ENCODE results near the gene ADAMTS2. TPM values are rescaled to one million over a fixed set of nuclear protein-coding genes. Genes with fewer than 3 reads are reported as not detected.

Gene ADAMTS2
- polyA plus RNA-seq, 6 donors from 2014 or later, result not detected

DNA sequence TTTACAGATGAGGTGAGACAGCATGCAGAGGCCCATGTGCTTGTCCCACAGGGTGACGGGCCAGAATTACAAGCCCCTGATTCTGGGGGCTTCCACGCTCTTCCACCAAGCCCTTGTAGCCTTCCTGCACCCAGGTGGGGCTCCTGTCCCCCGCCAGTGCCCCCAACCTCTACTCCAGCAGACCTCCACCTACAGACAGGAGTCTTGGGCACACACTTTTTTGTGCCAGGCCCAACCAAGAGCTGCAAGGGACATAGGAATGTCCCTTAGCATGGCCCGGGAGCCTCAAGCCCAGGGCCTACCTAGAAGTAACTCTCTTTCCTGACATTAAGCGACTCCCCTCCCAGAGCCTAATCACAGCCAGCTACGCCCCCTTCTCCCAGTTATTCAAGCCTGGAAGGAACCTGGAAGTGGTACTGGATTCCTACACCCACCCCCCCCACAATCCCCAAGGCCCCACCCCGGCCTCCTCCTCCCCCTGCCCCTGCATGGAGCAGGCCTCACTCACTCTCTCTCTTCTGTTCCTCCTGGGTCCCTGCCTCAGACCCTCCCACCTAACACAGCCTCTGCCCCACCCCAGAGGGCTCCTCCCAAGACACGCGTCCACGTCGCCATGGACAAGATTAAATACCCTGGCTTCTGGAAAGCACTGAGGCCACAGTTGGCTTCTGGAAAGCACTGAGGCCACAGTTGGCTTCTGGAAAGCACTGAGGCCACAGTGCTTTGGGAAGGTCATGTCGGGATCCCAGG is 30.5 kb downstream of the ADAMTS2 start:
- Mint-ChIP-seq H3K4me1 (peaks cover 0 to 6% (median 4%) of the 10 kb centered on the region in 3 donors), H3K9me3 (peaks cover 0 to 6% (median 4%) of the 10 kb centered on the region in 7 donors), H3K4me3 (peak overlapping the region in 2 of 8 donors; percentile 30 to 57), H3K27me3 (peaks cover 0 to 6% (median 0%) of the 10 kb centered on the region in 3 donors), H3K36me3 (no peaks in the 10 kb centered on the region), H3K27ac (no peak overlapping the region)
- no peak for DNase-seq
- no peak for ATAC-seq (ENCODE audit: low read depth in 2 of 2)

DNA sequence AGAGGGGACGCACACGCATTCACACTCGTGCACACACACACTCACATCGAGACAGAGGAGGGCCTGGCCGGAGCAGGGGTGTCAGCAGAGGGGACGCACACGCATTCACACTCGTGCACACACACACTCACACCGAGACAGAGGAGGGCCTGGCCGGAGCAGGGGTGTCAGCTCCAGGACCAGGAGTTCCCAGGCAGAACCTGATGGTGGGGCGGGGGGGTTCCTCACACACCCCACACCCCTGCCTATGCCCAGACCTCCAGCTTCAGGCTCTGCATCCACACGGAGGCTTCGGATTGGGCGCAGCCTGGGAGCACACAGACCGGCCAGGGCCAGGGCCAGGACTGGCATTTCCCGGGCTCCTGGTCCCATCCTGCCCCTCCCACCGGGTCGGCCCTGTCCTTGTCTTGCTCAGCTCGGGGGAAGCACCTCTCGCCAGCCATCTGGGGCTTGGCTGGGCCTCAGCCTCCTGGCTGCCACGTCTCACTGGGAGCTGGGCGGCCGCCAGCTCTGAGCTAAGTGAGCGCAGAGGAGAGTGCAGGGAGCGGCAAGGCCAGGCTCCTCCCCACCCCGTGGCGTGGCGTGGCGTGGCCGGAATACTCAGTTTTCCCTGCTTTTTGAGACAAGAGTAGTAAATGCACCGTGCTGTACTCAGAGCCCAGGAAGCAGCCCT is 31.3 kb downstream of the ADAMTS2 start:
- Mint-ChIP-seq H3K36me3 (no peaks in the 10 kb centered on the region), H3K27me3 (peaks cover 0 to 6% (median 0%) of the 10 kb centered on the region in 3 donors), H3K4me3 (no peak overlapping the region), H3K27ac (no peak overlapping the region), H3K9me3 (peaks cover 0 to 6% (median 4%) of the 10 kb centered on the region in 7 donors), H3K4me1 (peaks cover 0 to 6% (median 0%) of the 10 kb centered on the region in 3 donors)
- DNase-seq (no peak), ATAC-seq (ENCODE audit: low read depth in 2 of 2) (no peak)

GRCh38 chr5:179312557-179313235 is 32.6 kb downstream of the ADAMTS2 start:
- DNase-seq (no peak), ATAC-seq (ENCODE audit: low read depth in 2 of 2) (no peak)
- Mint-ChIP-seq H3K36me3 (no peaks in the 10 kb centered on the region), H3K27ac (peak overlapping the region in 1 of 6 donors; percentile 22), H3K4me1 (peaks cover 0 to 6% (median 0%) of the 10 kb centered on the region in 3 donors), H3K27me3 (peaks cover 0 to 7% (median 0%) of the 10 kb centered on the region in 3 donors), H3K9me3 (peaks cover 2 to 9% (median 4%) of the 10 kb centered on the region in 7 donors), H3K4me3 (no peak overlapping the region)

- ATAC-seq (ENCODE audit: low read depth in 2 of 2) (no peak), DNase-seq (no peak)
- Mint-ChIP-seq H3K4me3 (no peak overlapping the region), H3K4me1 (peaks cover 0 to 6% (median 0%) of the 10 kb centered on the region in 3 donors), H3K9me3 (peaks cover 3 to 11% (median 6%) of the 10 kb centered on the region in 7 donors), H3K27me3 (peaks cover 0 to 11% (median 0%) of the 10 kb centered on the region in 3 donors), H3K27ac (no peak overlapping the region), H3K36me3 (no peaks in the 10 kb centered on the region)
Measured at GRCh38 chr5:179311581-179311980, 33.7 kb downstream of the ADAMTS2 start.

GRCh38 chr5:179311091-179311470 is 34.2 kb downstream of the ADAMTS2 start:
- Mint-ChIP-seq H3K27me3 (peaks cover 0 to 10% (median 0%) of the 10 kb centered on the region in 3 donors), H3K36me3 (no peaks in the 10 kb centered on the region)
- ATAC-seq (ENCODE audit: low read depth in 2 of 2), result no peak

DNA sequence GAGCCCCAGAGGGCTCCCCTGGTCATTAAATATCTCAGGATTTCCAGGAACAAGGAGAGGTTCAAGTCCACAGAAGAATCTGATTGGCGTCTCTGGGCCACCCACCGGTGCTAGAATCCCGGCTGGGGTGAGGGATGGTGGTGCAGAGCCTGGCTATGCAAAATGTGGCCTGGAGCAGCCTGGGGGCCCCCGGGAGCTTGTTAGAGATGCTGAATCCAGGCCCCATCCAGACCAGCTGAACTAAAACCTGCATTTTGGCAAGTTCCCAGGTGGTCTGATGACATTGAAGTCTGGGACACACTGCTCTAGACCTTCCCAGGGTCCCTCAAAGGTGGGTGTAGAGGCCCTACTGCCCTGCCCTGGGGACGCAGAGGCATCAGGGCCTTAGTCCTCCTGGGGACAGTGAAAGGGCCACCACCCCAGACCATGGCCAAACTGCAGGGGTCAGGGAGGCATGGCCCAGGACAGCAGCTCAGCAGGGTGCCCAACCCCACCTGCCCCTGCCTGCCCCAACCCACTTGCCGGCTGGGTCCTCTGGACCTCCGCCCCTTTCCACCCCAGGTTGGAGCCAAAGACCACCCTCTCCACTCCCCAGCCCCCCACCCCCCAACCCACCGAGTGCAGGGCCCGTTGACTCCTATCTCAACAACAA is 34.7 kb downstream of the ADAMTS2 start:
- H3K4me1 Mint-ChIP-seq, result peaks cover 0 to 6% (median 0%) of the 10 kb centered on the region in 3 donors
- no peak overlapping the region for H3K27ac Mint-ChIP-seq
- H3K27me3 Mint-ChIP-seq, result peaks cover 0 to 5% (median 0%) of the 10 kb centered on the region in 3 donors
- no peak for ATAC-seq (ENCODE audit: low read depth in 2 of 2)
- H3K36me3 Mint-ChIP-seq, result no peaks in the 10 kb centered on the region
- no peak for DNase-seq
- H3K4me3 Mint-ChIP-seq, result no peak overlapping the region
- peaks cover 3 to 17% (median 12%) of the 10 kb centered on the region in 7 donors for H3K9me3 Mint-ChIP-seq

More at GRCh38 chr5:179311091-179311470, 34.2 kb downstream of the ADAMTS2 start:
- Mint-ChIP-seq H3K4me3 (no peak overlapping the region), H3K9me3 (peaks cover 3 to 13% (median 11%) of the 10 kb centered on the region in 7 donors), H3K4me1 (peaks cover 0 to 6% (median 0%) of the 10 kb centered on the region in 3 donors), H3K27ac (no peak overlapping the region)
- DNase-seq, result no peak

GRCh38 chr5:179309751-179310320 is 35.4 kb downstream of the ADAMTS2 start:
- H3K4me3 Mint-ChIP-seq, result no peak overlapping the region
- no peak overlapping the region for H3K27ac Mint-ChIP-seq
- ATAC-seq (ENCODE audit: low read depth in 2 of 2) (no peak), DNase-seq (no peak)
- H3K36me3 Mint-ChIP-seq, result no peaks in the 10 kb centered on the region
- peaks cover 0 to 5% (median 0%) of the 10 kb centered on the region in 3 donors for H3K27me3 Mint-ChIP-seq
- peaks cover 0 to 3% (median 0%) of the 10 kb centered on the region in 3 donors for H3K4me1 Mint-ChIP-seq
- peaks cover 4 to 24% (median 18%) of the 10 kb centered on the region in 7 donors for H3K9me3 Mint-ChIP-seq

DNA sequence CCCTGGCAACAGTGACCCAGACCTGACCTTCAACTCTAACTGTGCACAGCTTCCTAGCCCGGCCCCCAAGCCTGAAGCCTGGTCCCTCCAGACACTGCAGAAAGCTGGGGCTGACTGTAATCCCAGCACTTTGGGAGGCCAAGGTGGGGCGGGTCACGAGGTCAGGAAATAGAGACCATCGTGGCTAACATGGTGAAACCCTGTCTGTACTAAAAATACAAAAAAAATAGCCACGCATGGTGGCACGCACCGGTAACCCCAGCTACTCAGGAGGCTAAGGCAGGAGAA is 35.9 kb downstream of the ADAMTS2 start:
- Mint-ChIP-seq H3K27me3 (peaks cover 0 to 5% (median 0%) of the 10 kb centered on the region in 3 donors), H3K4me1 (no peaks in the 10 kb centered on the region), H3K36me3 (peaks cover 0 to 2% of the 10 kb centered on the region in 2 donors), H3K4me3 (no peak overlapping the region), H3K27ac (no peak overlapping the region), H3K9me3 (peaks cover 6 to 28% (median 23%) of the 10 kb centered on the region in 7 donors)
- no peak for ATAC-seq (ENCODE audit: low read depth in 2 of 2)
- no peak for DNase-seq

DNA sequence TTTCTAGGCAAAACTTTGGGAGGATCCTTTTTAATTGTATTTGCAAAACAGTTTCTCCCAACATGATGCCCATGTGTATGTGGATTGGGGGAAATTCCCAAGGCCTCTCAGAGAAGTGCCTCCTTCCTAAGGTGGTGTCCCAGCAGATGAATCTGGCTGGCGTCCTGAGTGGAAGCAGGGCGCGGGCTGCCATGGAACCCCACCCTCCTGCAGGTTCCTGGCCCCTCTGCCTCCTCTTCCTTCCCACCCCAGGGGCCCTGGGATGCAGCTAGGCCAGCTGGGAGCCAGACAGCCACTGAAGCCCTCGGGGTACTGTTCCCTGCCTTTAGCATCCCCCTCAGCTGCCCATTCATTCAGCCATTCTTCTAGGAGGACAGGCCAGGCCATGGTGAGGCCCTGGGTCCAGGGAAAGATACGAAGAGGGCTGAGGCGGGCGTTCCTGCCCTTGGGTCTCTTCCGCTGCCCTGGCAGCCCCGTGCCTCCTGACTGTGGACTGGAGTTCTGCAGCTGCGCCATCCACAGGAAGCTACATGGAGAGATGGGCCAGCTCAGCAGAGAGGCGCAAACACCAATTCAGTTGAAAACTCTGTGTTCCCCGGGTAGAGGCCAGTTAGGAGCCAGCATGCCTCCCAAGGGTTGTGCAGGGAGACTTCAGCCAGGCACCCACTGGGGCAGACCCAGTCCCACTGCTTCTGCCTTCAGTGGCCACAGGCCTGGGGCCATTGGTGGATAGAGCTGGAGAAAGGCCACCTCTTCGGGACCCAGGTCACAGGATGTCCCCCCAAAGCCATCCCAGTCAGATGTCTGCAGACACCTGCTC is 36.5 kb downstream of the ADAMTS2 start:
- Mint-ChIP-seq H3K4me1 (no peaks in the 10 kb centered on the region), H3K27ac (no peak overlapping the region), H3K36me3 (peaks cover 0 to 7% of the 10 kb centered on the region in 2 donors), H3K9me3 (peaks cover 11 to 31% (median 28%) of the 10 kb centered on the region in 7 donors), H3K27me3 (peaks cover 0 to 5% (median 0%) of the 10 kb centered on the region in 3 donors), H3K4me3 (no peak overlapping the region)
- ATAC-seq (ENCODE audit: low read depth in 2 of 2) (no peak), DNase-seq (no peak)

- Mint-ChIP-seq H3K27ac (no peak overlapping the region), H3K4me1 (no peaks in the 10 kb centered on the region), H3K27me3 (peaks cover 0 to 5% (median 0%) of the 10 kb centered on the region in 3 donors), H3K9me3 (peaks cover 14 to 37% (median 30%) of the 10 kb centered on the region in 7 donors), H3K4me3 (no peak overlapping the region), H3K36me3 (peaks cover 0 to 11% of the 10 kb centered on the region in 2 donors)
- DNase-seq, result no peak
- ATAC-seq (ENCODE audit: low read depth in 2 of 2), result no peak
Measured at GRCh38 chr5:179307931-179308471, 37.3 kb downstream of the ADAMTS2 start.

- peak overlapping the region in 2 of 6 donors; percentile 47 to 76 for H3K27ac Mint-ChIP-seq
- H3K9me3 Mint-ChIP-seq, result peaks cover 14 to 38% (median 28%) of the 10 kb centered on the region in 7 donors
- H3K4me3 Mint-ChIP-seq, result no peak overlapping the region
- H3K36me3 Mint-ChIP-seq, result peaks cover 0 to 11% of the 10 kb centered on the region in 2 donors
- ATAC-seq (ENCODE audit: low read depth in 2 of 2) (no peak), DNase-seq (no peak)
- H3K27me3 Mint-ChIP-seq, result peaks cover 0 to 7% (median 5%) of the 10 kb centered on the region in 3 donors
- no peaks in the 10 kb centered on the region for H3K4me1 Mint-ChIP-seq
Measured at GRCh38 chr5:179307013-179307800, 38.1 kb downstream of the ADAMTS2 start.

All from naive B cell (primary cell).